ENCODE results near the gene ZEB2. TPM values are rescaled to one million over a fixed set of nuclear protein-coding genes. Genes with fewer than 3 reads are reported as not detected.
A peak's percentile ranks its signal among the peaks of the same experiment; 100 is the strongest.

ZEB2 gene
- total and polyA plus RNA-seq, 12 donors: 29.0 to 226 (median 142) TPM

- Histone ChIP-seq H3K27ac (peak overlapping the region in 2 of 5 donors; percentile 33 to 79), H3K9me3 (replicated peaks in 1 of 3) (no peaks in the 10 kb centered on the region), H3K4me3 (no peak overlapping the region), H3K4me1 (replicated peaks in 1 of 2) (peaks cover 28 to 82% of the 10 kb centered on the region in 2 donors), H3K27me3 (no peaks in the 10 kb centered on the region), H3K36me3 (replicated peaks in 1 of 2) (peaks cover 0 to 17% of the 10 kb centered on the region in 2 donors)
- no peak for TF ChIP-seq POLR2A (IDR thresholded peaks at IDR 0.05)
- no peak for TF ChIP-seq CTCF (IDR thresholded peaks at IDR 0.05)
- no peak for DNase-seq
- intact Hi-C loops (cut with DNase I): no loop called here
- 68 to 77% (median 71%) methylated on average over 1 of the region's 1 CpG for WGBS, 4 donors
Measured at GRCh38 chr2:144432921-144433320, 87.0 kb downstream of the ZEB2 start.

- no peak for DNase-seq
- H3K36me3 ChIP-seq (replicated peaks in 1 of 2): peaks cover 0 to 17% of the 10 kb centered on the region in 2 donors
- H3K27ac ChIP-seq: peak overlapping the region in 2 of 5 donors; percentile 33 to 79
- intact Hi-C loops (cut with DNase I): no loop called here
- H3K4me3 ChIP-seq: no peak overlapping the region
- WGBS, 4 donors: 69 to 76% (median 73%) methylated on average over 3 of the region's 3 CpGs
- no peaks in the 10 kb centered on the region for H3K27me3 ChIP-seq
- no peaks in the 10 kb centered on the region for H3K9me3 ChIP-seq (replicated peaks in 1 of 3)
- H3K4me1 ChIP-seq (replicated peaks in 1 of 2): peaks cover 29 to 82% of the 10 kb centered on the region in 2 donors
- TF ChIP-seq CTCF (IDR thresholded peaks at IDR 0.05) (no peak), POLR2A (IDR thresholded peaks at IDR 0.05) (no peak)
Measured at GRCh38 chr2:144431998-144432397, 87.9 kb downstream of the ZEB2 start.

GRCh38 chr2:144431392-144431783 lies 88.5 kb downstream of the ZEB2 start:
- Histone ChIP-seq H3K4me3 (no peak overlapping the region), H3K9me3 (replicated peaks in 1 of 3) (no peaks in the 10 kb centered on the region), H3K27ac (peak overlapping the region in 4 of 5 donors; percentile 5 to 79 (median 44)), H3K36me3 (replicated peaks in 1 of 2) (peaks cover 0 to 17% of the 10 kb centered on the region in 2 donors), H3K27me3 (no peaks in the 10 kb centered on the region), H3K4me1 (replicated peaks in 1 of 2) (peaks cover 32 to 82% of the 10 kb centered on the region in 2 donors)
- no peak for TF ChIP-seq POLR2A (IDR thresholded peaks at IDR 0.05)
- no peak for TF ChIP-seq CTCF (IDR thresholded peaks at IDR 0.05)
- DNase-seq: no peak
- 69 to 79% (median 75%) methylated on average over 8 of the region's 8 CpGs for WGBS, 4 donors
- intact Hi-C loops (cut with DNase I): no loop called here

GRCh38 chr2:144430722-144431391 lies 89.1 kb downstream of the ZEB2 start:
- peak in 1 of 7 donors; percentile 24 for DNase-seq
- TF ChIP-seq CTCF (IDR thresholded peaks at IDR 0.05): no peak
- TF ChIP-seq POLR2A (IDR thresholded peaks at IDR 0.05): no peak
- peaks cover 0 to 17% of the 10 kb centered on the region in 2 donors for H3K36me3 ChIP-seq (replicated peaks in 1 of 2)
- H3K4me1 ChIP-seq (replicated peaks in 1 of 2): peaks cover 36 to 82% of the 10 kb centered on the region in 2 donors
- peak overlapping the region in 4 of 5 donors; percentile 5 to 79 (median 44) for H3K27ac ChIP-seq
- intact Hi-C loops (cut with DNase I): no loop called here
- H3K4me3 ChIP-seq: no peak overlapping the region
- 64 to 70% (median 66%) methylated on average over 10 of the region's 10 CpGs for WGBS, 4 donors
- H3K27me3 ChIP-seq: no peaks in the 10 kb centered on the region
- H3K9me3 ChIP-seq (replicated peaks in 1 of 3): no peaks in the 10 kb centered on the region

Measured in adrenal gland (tissue), 12 donors.